Activated T-cell treated with anti-CD3 and anti-CD28 coated beads for 4 hours (primary cell): ENCODE measurements around the gene ANKRD55.
"Not testable (repeated sequence)": the region's sequence is repeated elsewhere in the genome, so short reads cannot be mapped to it uniquely, and the experiment has no call there.

Experiments
- DNase-seq: peaks from one replicate; pipeline ENCODE4 v3.0.0-alpha.2; 2020

ANKRD55 gene

GRCh38 chr5:56100439-56101176, 132.5 kb downstream of the ANKRD55 start:
- no peak for DNase-seq

- DNase-seq = no peak
Observed at GRCh38 chr5:56099346-56099745, 133.8 kb downstream of the ANKRD55 start.

GRCh38 chr5:56097055-56097454, 136.1 kb downstream of the ANKRD55 start:
- DNase-seq = no peak

GRCh38 chr5:56095579-56096102, 137.5 kb downstream of the ANKRD55 start:
- DNase-seq = no peak

- DNase-seq = peak; percentile 62
Observed at GRCh38 chr5:56094579-56095361, 138.4 kb downstream of the ANKRD55 start.

- DNase-seq = no peak
Observed at GRCh38 chr5:56093970-56094369, 139.2 kb downstream of the ANKRD55 start.

GRCh38 chr5:56092115-56092514, 141.0 kb downstream of the ANKRD55 start:
- no peak for DNase-seq

- DNase-seq = no peak
Observed at GRCh38 chr5:56091664-56092063, 141.5 kb downstream of the ANKRD55 start.

GRCh38 chr5:56090793-56091460, 142.2 kb downstream of the ANKRD55 start:
- no peak for DNase-seq

GRCh38 chr5:56088967-56089829, 143.9 kb downstream of the ANKRD55 start:
- no peak for DNase-seq

- DNase-seq = no peak
Observed at GRCh38 chr5:56088431-56088949, 144.6 kb downstream of the ANKRD55 start.

GRCh38 chr5:56085193-56085592, 147.9 kb downstream of the ANKRD55 start:
- DNase-seq = no peak

GRCh38 chr5:56083286-56083854, 149.8 kb downstream of the ANKRD55 start:
- no peak for DNase-seq

- not testable (repeated sequence) for DNase-seq
Observed at GRCh38 chr5:56081053-56081642, 152.0 kb downstream of the ANKRD55 start.

- DNase-seq = no peak
Observed at GRCh38 chr5:56080375-56081052, 152.6 kb downstream of the ANKRD55 start.

- not testable (repeated sequence) for DNase-seq
Observed at GRCh38 chr5:56079157-56079500, 154.0 kb downstream of the ANKRD55 start.

GRCh38 chr5:56078278-56079156, 154.6 kb downstream of the ANKRD55 start:
- no peak for DNase-seq

- no peak for DNase-seq
Observed at GRCh38 chr5:56077796-56078233, 155.3 kb downstream of the ANKRD55 start.

- no peak for DNase-seq
Observed at GRCh38 chr5:56076486-56076885, 156.6 kb downstream of the ANKRD55 start.

GRCh38 chr5:56075361-56075760, 157.8 kb downstream of the ANKRD55 start:
- DNase-seq = no peak
